Adrenal gland (tissue), 12 donors: ENCODE results near the gene TIMELESS. TPM values are rescaled to one million over a fixed set of nuclear protein-coding genes. Genes with fewer than 3 reads are reported as not detected.
"Not testable (repeated sequence)": the region's sequence is repeated elsewhere in the genome, so short reads cannot be mapped to it uniquely, and the experiment has no call there.

Experiments used
- DNase-seq, 7 donors: peaks; one replicate each; pipeline ENCODE4 v3.0.0-alpha.2; 2019 to 2020
- H3K27ac ChIP-seq, 5 donors: fragments of 200-600 bp; sonication (generic) in 4 of 5; 1 replicate in 3 of 5; 2 replicates in 2 of 5; pipeline versions ENCODE4 v1.5.1 to v1.8.0; 2016 to 2020; ENCODE audit warnings: mild to moderate bottlenecking in 1 of 5
- H3K27me3 ChIP-seq: fragments of 200-600 bp; 2 replicates; pipeline ENCODE4 v1.8.0; 2021
- H3K36me3 ChIP-seq, 2 donors: fragments of 200-600 bp; replicated peaks in 1 of 2; 1 replicate in 1 of 2; 2 replicates in 1 of 2; pipeline versions ENCODE4 v1.5.1 to v1.8.0; 2018 to 2022
- H3K4me1 ChIP-seq, 2 donors: fragments of 200-600 bp; replicated peaks in 1 of 2; 1 replicate in 1 of 2; 2 replicates in 1 of 2; pipeline versions ENCODE4 v1.5.1 to v1.8.0; 2018 to 2021
- H3K4me3 ChIP-seq, 4 donors: fragments of 200-600 bp; sonication (generic) in 3 of 4; one replicate each; pipeline ENCODE4 v1.5.1; 2016 to 2018
- H3K9me3 ChIP-seq, 3 donors: fragments of 200-600 bp; sonication (generic) in 1 of 3; replicated peaks in 1 of 3; 1 replicate in 2 of 3; 2 replicates in 1 of 3; pipeline versions ENCODE4 v1.5.1 to v1.8.0; 2016 to 2021
- CTCF ChIP-seq, 6 experiments: fragments of 450-650 bp in 4 of 6; fragments of 200-600 bp in 2 of 6; sonication (generic) in 1 of 6; IDR thresholded peaks; 1 replicate in 5 of 6; 2 replicates in 1 of 6; pipeline versions ENCODE4 v1.5.1 to v1.8.0; 2016 to 2021; ENCODE audit warnings: antibody characterized with exemption in 6 of 6, mild to moderate bottlenecking in 2 of 6, moderate library complexity in 1 of 6
- POLR2A ChIP-seq, 2 donors: fragments of 450-650 bp; IDR thresholded peaks; one replicate each; pipeline ENCODE4 v1.6.1; 2017; ENCODE audit warnings: antibody characterized with exemption in 2 of 2, mild to moderate bottlenecking in 2 of 2, moderate library complexity in 1 of 2
- WGBS, 4 donors: extraction: QIAGEN DNeasy Blood & Tissue Kit in 2 of 4; methylation state at CpG; one replicate each; pipeline versions ENCODE4 v1.1.5 to v1.1.7; 2013 to 2017; 5-methylcytosine and 5-hydroxymethylcytosine counted together
- intact Hi-C, 2 donors: fragments of 100-400 bp; cut with DNase I; formaldehyde crosslinking; loops; one replicate each; pipeline versions ENCODE4 v1.14.1 to v1.15.0; 2022 to 2023
- polyA plus RNA-seq, 3 donors: library from polyadenylated mRNA; stranded (reverse); fragments of 200-250 nt in 2 of 3; fragments of 350-450 nt in 1 of 3; fragmentation: Illumina TruSeq in 1 of 3; extraction: RNeasy Lipid Tissue Mini Kit (QIAGEN cat#74804) in 1 of 3; gene quantifications; one replicate each; pipeline ENCODE4 v1.2.3, GENCODE V29; 2013 to 2014
- total RNA-seq, 9 donors: library from RNA; depleted of rRNA in 4 of 9; stranded (reverse); fragments of >200 nt in 4 of 9; fragments of 120-200 nt in 1 of 9; fragmentation: NEBNext Ultra II Directional in 1 of 9; extraction: Animal tissue kit (Norgen Biotek cat#: 25700) in 1 of 9; gene quantifications; one replicate each; pipeline versions ENCODE4 v1.1.0 to v1.2.4, GENCODE V29; 2013 to 2023
- donor health status: healthy with polysubstance abuse.
- donor health status: Bipolar disorder and iron deficiency.
- donor health status: DM: yes; HTN: yes; CAD: no.
- donor health status: DM: no; HTN: no; CAD: no.
- donor health status: DM: no; HTN: no; CAD: no.
- donor health status: DM: yes; HTN: yes; CAD: no.

Gene TIMELESS
- total and polyA plus RNA-seq, 12 donors = 4.6 to 9.3 (median 6.5) TPM

DNA sequence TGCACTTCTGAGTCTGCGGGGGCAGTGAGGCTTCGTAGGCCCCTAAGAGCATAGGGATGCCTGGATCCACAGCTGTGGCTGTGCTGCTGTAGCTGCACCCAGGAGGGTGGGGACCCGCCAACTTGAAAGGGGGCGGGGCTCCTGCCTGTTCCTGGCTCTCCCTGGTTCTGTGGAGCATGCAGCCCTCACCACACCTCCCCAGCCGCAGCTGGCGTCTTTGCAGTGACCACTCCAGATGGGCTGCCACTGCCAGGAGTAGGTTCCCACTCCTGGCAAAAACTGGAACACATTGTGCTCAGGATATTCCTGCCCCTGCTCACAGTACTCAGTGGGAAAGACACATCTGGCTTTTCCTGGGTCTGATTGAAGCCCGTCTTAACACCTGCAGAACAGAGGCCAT, 35.8 kb downstream of the TIMELESS start:
- Histone ChIP-seq H3K4me1 (no peaks in the 10 kb centered on the region), H3K36me3 (no peaks in the 10 kb centered on the region), H3K9me3 (no peaks in the 10 kb centered on the region), H3K4me3 (no peak overlapping the region), H3K27me3 (no peaks in the 10 kb centered on the region), H3K27ac (no peak overlapping the region)
- DNase-seq = no peak
- WGBS, 4 donors = 90 to 100% (median 97%) methylated on average over 5 to 7 of the region's 7 CpGs
- TF ChIP-seq CTCF (IDR thresholded peaks at IDR 0.05) (no peak), POLR2A (IDR thresholded peaks at IDR 0.05) (no peak)
- intact Hi-C loops = no loop called here

DNA sequence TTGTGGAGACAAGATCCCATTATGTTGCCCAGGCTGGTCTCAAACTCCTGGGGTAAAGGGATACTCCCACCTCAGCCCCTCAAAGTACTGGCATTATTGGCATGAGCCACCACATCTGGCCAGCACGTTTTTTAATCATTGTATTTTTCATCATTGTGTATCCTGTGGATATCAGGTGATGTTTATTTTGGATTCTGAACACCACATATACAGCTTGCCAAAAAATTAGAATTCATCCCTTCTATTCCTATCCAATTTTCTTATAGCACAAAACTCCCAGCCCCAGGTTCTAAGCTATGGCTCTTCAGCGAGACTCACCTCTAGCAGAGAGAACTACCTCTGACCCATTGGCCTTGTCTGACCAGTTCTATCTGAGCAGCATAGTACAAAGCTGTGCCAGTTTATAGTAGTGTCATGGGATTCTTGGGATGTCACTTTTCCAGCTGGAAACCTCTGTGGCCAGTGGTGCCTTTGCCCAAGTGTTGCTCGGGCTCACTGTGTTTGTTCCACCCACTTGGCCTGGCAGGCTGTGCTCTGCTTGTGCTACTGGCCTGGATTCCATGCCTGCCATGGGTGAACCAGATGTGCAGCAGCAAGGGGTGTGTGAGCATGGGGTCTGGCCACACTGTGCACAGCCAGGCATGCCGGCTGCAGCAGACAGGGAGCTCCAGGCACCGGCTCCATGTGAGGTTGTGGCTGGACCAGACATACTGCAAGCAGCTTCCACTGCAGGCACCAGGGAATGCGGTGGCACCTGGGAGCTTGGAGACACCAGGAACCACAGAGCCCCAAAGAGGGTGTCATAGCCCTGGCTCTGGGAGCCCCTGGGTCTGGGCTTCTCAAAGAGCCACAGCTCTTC, 37.2 kb downstream of the TIMELESS start:
- Histone ChIP-seq H3K9me3 (no peaks in the 10 kb centered on the region), H3K36me3 (no peaks in the 10 kb centered on the region), H3K27me3 (no peaks in the 10 kb centered on the region), H3K4me3 (no peak overlapping the region), H3K4me1 (no peaks in the 10 kb centered on the region), H3K27ac (no peak overlapping the region)
- WGBS, 4 donors = 65 to 83% (median 69%) methylated on average over 2 to 6 of the region's 6 CpGs
- DNase-seq = no peak
- intact Hi-C loops = no loop called here
- TF ChIP-seq POLR2A (IDR thresholded peaks at IDR 0.05) (no peak), CTCF (IDR thresholded peaks at IDR 0.05) (no peak)

DNA sequence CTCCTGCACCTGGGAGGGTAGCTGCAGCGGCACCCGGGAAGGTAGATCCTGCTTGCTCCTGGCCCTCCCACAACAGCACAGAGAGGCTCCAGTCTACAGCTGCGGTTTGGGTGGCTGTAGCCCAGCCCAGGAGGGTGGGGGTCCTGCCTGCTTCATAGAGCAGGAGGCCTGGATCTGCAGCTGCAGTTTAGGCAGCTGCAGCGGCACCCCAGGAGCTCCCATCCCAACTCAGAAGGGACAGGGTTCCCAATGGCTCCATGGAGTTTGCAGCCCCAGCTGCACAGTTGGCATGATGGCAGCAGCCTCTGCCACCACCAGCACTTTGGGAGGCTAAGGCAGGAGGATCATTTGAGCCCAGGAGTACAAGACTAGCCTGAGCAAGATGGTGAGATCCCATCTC, 38.5 kb downstream of the TIMELESS start:
- no peak for TF ChIP-seq CTCF (IDR thresholded peaks at IDR 0.05)
- intact Hi-C loops = no loop called here
- 88 to 94% (median 88%) methylated on average over 4 of the region's 4 CpGs; no CpG with 5 or more reads in 1 of the 4 donors for WGBS, 4 donors
- Histone ChIP-seq H3K9me3 (no peaks in the 10 kb centered on the region), H3K27ac (no peak overlapping the region), H3K4me3 (no peak overlapping the region), H3K27me3 (no peaks in the 10 kb centered on the region), H3K36me3 (no peaks in the 10 kb centered on the region), H3K4me1 (no peaks in the 10 kb centered on the region)
- DNase-seq = no peak

- H3K27me3 ChIP-seq = no peaks in the 10 kb centered on the region
- intact Hi-C loops = no loop called here
- H3K4me1 ChIP-seq = no peaks in the 10 kb centered on the region
- 84 to 93% (median 88%) methylated on average over 5 of the region's 5 CpGs for WGBS, 4 donors
- H3K4me3 ChIP-seq = no peak overlapping the region
- H3K36me3 ChIP-seq = no peaks in the 10 kb centered on the region
- H3K27ac ChIP-seq = no peak overlapping the region
- no peak for TF ChIP-seq CTCF (IDR thresholded peaks at IDR 0.05)
- no peak for TF ChIP-seq POLR2A (IDR thresholded peaks at IDR 0.05)
- DNase-seq = no peak
- no peaks in the 10 kb centered on the region for H3K9me3 ChIP-seq
Measured at GRCh38 chr12:56408799-56409417, 40.3 kb downstream of the TIMELESS start.

- H3K36me3 ChIP-seq, H3K27ac ChIP-seq, H3K27me3 ChIP-seq, H3K9me3 ChIP-seq, H3K4me3 ChIP-seq, intact Hi-C loops, DNase-seq, H3K4me1 ChIP-seq: not testable (repeated sequence)
- WGBS, 4 donors = 79 to 98% (median 89%) methylated on average over 3 of the region's 3 CpGs
Measured at GRCh38 chr12:56404227-56404626, 45.0 kb downstream of the TIMELESS start.

- intact Hi-C loops, H3K27me3 ChIP-seq, DNase-seq, H3K9me3 ChIP-seq, H3K4me1 ChIP-seq, H3K36me3 ChIP-seq, H3K27ac ChIP-seq, H3K4me3 ChIP-seq: not testable (repeated sequence)
Measured at GRCh38 chr12:56401612-56402011, 47.6 kb downstream of the TIMELESS start.

GRCh38 chr12:56401125-56401524, 48.1 kb downstream of the TIMELESS start:
- WGBS, 4 donors = 70 to 84% (median 77%) methylated on average over 1 to 2 of the region's 3 CpGs
- H3K27ac ChIP-seq, DNase-seq, H3K27me3 ChIP-seq, intact Hi-C loops, H3K36me3 ChIP-seq, H3K4me1 ChIP-seq, H3K4me3 ChIP-seq, H3K9me3 ChIP-seq: not testable (repeated sequence)
